Measurements from ENCODE around the gene NOBOX. TPM values are rescaled to one million over a fixed set of nuclear protein-coding genes. Genes with fewer than 3 reads are reported as not detected.

NOBOX gene
- polyA plus RNA-seq, 1 donor: not detected

GRCh38 chr7:144416341-144416740 lies 12.8 kb upstream of the NOBOX start:
- H3K9me3 ChIP-seq (ENCODE audit: control insufficient read depth, low read depth, low read length): peaks cover 6% of the 10 kb centered on the region
- no peaks in the 10 kb centered on the region for H3K27me3 ChIP-seq (ENCODE audit: control insufficient read depth, insufficient read depth, low read length)
- DNase-seq: no peak

GRCh38 chr7:144415858-144416257 lies 12.4 kb upstream of the NOBOX start:
- H3K4me3 ChIP-seq (ENCODE audit: low read length): no peak overlapping the region
- peaks cover 6% of the 10 kb centered on the region for H3K9me3 ChIP-seq (ENCODE audit: control insufficient read depth, low read depth, low read length)
- no peak overlapping the region for H3K27ac ChIP-seq (ENCODE audit: low read length)
- H3K27me3 ChIP-seq (ENCODE audit: control insufficient read depth, insufficient read depth, low read length): no peaks in the 10 kb centered on the region
- H3K4me1 ChIP-seq (ENCODE audit: control insufficient read depth, insufficient read depth, low read length): no peaks in the 10 kb centered on the region
- DNase-seq: no peak
- no peaks in the 10 kb centered on the region for H3K36me3 ChIP-seq (ENCODE audit: control insufficient read depth, insufficient read depth, low read length)

More at GRCh38 chr7:144416341-144416740, 12.8 kb upstream of the NOBOX start:
- Histone ChIP-seq H3K4me3 (ENCODE audit: low read length) (no peak overlapping the region), H3K27ac (ENCODE audit: low read length) (no peak overlapping the region), H3K36me3 (ENCODE audit: control insufficient read depth, insufficient read depth, low read length) (no peaks in the 10 kb centered on the region), H3K4me1 (ENCODE audit: control insufficient read depth, insufficient read depth, low read length) (no peaks in the 10 kb centered on the region)

GRCh38 chr7:144414815-144415214 lies 11.3 kb upstream of the NOBOX start:
- Histone ChIP-seq H3K4me1 (ENCODE audit: control insufficient read depth, insufficient read depth, low read length) (no peaks in the 10 kb centered on the region), H3K27ac (ENCODE audit: low read length) (no peak overlapping the region), H3K36me3 (ENCODE audit: control insufficient read depth, insufficient read depth, low read length) (no peaks in the 10 kb centered on the region), H3K4me3 (ENCODE audit: low read length) (no peak overlapping the region), H3K27me3 (ENCODE audit: control insufficient read depth, insufficient read depth, low read length) (no peaks in the 10 kb centered on the region), H3K9me3 (ENCODE audit: control insufficient read depth, low read depth, low read length) (peaks cover 6% of the 10 kb centered on the region)
- no peak for DNase-seq
- 60% methylated on average over 1 of the region's 3 CpGs for WGBS (ENCODE audit: insufficient coverage, low lambda C conversion rate)

DNA sequence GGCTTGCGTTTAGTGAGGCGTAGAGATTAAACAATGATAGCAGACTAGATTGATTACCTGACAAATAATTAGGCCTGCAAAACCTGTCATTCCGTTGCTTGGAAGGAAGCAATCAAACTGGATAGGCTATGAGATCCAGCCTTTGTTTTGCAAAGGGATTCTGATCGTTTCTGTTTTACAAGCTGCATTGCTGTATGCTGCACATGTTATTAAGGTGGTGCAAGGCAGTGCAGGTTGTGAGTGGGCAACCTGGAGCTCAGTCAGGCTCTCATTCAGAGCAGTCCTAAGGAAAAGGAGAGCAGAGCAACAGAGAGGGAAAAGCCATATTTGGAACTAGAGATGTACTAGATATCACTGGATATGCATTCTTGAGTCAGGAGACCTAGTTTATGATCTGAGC lies 6.9 kb upstream of the NOBOX start:
- no peak overlapping the region for H3K27ac ChIP-seq (ENCODE audit: low read length)
- no peak for DNase-seq
- no peaks in the 10 kb centered on the region for H3K9me3 ChIP-seq (ENCODE audit: control insufficient read depth, low read depth, low read length)
- WGBS (ENCODE audit: insufficient coverage, low lambda C conversion rate): no CpG with 5 or more reads among the region's 4 CpGs
- H3K36me3 ChIP-seq (ENCODE audit: control insufficient read depth, insufficient read depth, low read length): no peaks in the 10 kb centered on the region
- H3K27me3 ChIP-seq (ENCODE audit: control insufficient read depth, insufficient read depth, low read length): peaks cover 2% of the 10 kb centered on the region
- no peak overlapping the region for H3K4me3 ChIP-seq (ENCODE audit: low read length)
- H3K4me1 ChIP-seq (ENCODE audit: control insufficient read depth, insufficient read depth, low read length): peaks cover 2% of the 10 kb centered on the region

GRCh38 chr7:144408121-144408520 lies 4.6 kb upstream of the NOBOX start:
- Histone ChIP-seq H3K27ac (ENCODE audit: low read length) (no peak overlapping the region), H3K27me3 (ENCODE audit: control insufficient read depth, insufficient read depth, low read length) (peaks cover 2% of the 10 kb centered on the region), H3K9me3 (ENCODE audit: control insufficient read depth, low read depth, low read length) (no peaks in the 10 kb centered on the region), H3K36me3 (ENCODE audit: control insufficient read depth, insufficient read depth, low read length) (no peaks in the 10 kb centered on the region), H3K4me1 (ENCODE audit: control insufficient read depth, insufficient read depth, low read length) (peaks cover 6% of the 10 kb centered on the region), H3K4me3 (ENCODE audit: low read length) (no peak overlapping the region)
- WGBS (ENCODE audit: insufficient coverage, low lambda C conversion rate): 71% methylated on average over 1 of the region's 3 CpGs
- DNase-seq: no peak

DNA sequence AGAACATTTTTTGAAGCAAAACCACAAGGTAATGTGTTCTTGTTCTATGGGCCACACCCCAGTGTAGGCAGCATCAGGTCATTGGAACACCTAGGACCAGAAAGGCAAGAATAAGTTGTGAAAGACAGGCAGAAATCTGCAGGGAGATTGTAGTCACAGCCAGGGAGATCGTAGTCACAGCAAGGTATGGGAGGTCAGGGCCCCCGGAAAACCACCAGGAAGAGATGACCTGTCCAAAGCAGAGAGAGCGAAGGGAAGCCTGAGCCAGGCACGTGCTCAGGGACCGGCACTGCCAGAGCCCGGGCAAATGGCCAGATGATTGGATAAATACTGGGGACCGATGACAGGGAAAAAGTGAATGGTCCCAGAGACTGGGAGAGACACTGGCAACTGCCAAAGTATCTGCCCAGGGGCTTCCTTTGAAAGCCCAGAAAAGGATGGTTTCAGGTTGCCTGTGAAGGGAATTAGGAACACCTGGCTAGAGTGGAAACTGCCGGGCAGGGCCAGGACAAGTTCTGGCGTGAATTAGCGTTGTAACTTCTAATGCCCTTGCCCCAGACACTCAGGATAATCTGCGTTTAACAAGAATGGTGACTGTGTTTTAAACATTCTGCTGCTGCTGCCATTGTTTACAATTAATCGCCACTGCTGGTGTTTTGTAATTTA lies 3.9 kb upstream of the NOBOX start:
- Histone ChIP-seq H3K4me1 (ENCODE audit: control insufficient read depth, insufficient read depth, low read length) (peaks cover 6% of the 10 kb centered on the region), H3K27me3 (ENCODE audit: control insufficient read depth, insufficient read depth, low read length) (peaks cover 2% of the 10 kb centered on the region), H3K36me3 (ENCODE audit: control insufficient read depth, insufficient read depth, low read length) (no peaks in the 10 kb centered on the region), H3K9me3 (ENCODE audit: control insufficient read depth, low read depth, low read length) (no peaks in the 10 kb centered on the region), H3K27ac (ENCODE audit: low read length) (no peak overlapping the region), H3K4me3 (ENCODE audit: low read length) (no peak overlapping the region)
- WGBS (ENCODE audit: insufficient coverage, low lambda C conversion rate): 57% methylated on average over 1 of the region's 12 CpGs
- DNase-seq: no peak

GRCh38 chr7:144404946-144405345 lies 1.5 kb upstream of the NOBOX start:
- H3K9me3 ChIP-seq (ENCODE audit: control insufficient read depth, low read depth, low read length): no peaks in the 10 kb centered on the region
- H3K36me3 ChIP-seq (ENCODE audit: control insufficient read depth, insufficient read depth, low read length): no peaks in the 10 kb centered on the region
- H3K4me1 ChIP-seq (ENCODE audit: control insufficient read depth, insufficient read depth, low read length): peaks cover 6% of the 10 kb centered on the region
- peaks cover 2% of the 10 kb centered on the region for H3K27me3 ChIP-seq (ENCODE audit: control insufficient read depth, insufficient read depth, low read length)
- H3K27ac ChIP-seq (ENCODE audit: low read length): no peak overlapping the region
- peak in 1 of 2 donors; percentile 31 for DNase-seq
- no peak overlapping the region for H3K4me3 ChIP-seq (ENCODE audit: low read length)
- WGBS (ENCODE audit: insufficient coverage, low lambda C conversion rate): no CpG with 5 or more reads among the region's 4 CpGs

- no peaks in the 10 kb centered on the region for H3K27me3 ChIP-seq (ENCODE audit: control insufficient read depth, insufficient read depth, low read length)
- no peak overlapping the region for H3K4me3 ChIP-seq (ENCODE audit: low read length)
- no peak for DNase-seq
- WGBS (ENCODE audit: insufficient coverage, low lambda C conversion rate): no CpG with 5 or more reads among the region's 11 CpGs
- no peaks in the 10 kb centered on the region for H3K36me3 ChIP-seq (ENCODE audit: control insufficient read depth, insufficient read depth, low read length)
- no peak overlapping the region for H3K27ac ChIP-seq (ENCODE audit: low read length)
- H3K9me3 ChIP-seq (ENCODE audit: control insufficient read depth, low read depth, low read length): no peaks in the 10 kb centered on the region
- peaks cover 6% of the 10 kb centered on the region for H3K4me1 ChIP-seq (ENCODE audit: control insufficient read depth, insufficient read depth, low read length)
These were observed 391 bp downstream of the NOBOX start for GRCh38 chr7:144403102-144403501.

DNA sequence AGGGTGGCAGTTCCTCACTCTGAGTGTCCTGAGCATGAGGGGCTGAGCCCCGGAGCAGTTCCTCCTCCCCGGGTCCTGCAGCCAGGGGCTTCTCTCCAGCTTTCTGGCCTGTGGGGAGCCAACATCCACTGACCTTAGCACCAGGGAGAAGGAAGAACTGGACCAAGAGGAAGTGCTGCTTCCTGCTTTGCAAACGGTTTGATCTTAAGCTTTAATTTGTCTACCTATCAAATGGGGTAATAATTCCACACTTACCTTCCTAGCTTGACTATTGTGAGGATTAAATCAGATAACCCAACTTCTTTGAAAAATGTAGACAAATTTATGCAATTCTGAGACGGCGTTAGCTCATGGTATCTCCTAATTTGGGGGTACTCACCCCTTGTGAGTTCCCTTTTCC lies 2.0 kb downstream of the NOBOX start:
- no peak for DNase-seq
- Histone ChIP-seq H3K27me3 (ENCODE audit: control insufficient read depth, insufficient read depth, low read length) (no peaks in the 10 kb centered on the region), H3K4me1 (ENCODE audit: control insufficient read depth, insufficient read depth, low read length) (peaks cover 6% of the 10 kb centered on the region), H3K9me3 (ENCODE audit: control insufficient read depth, low read depth, low read length) (no peaks in the 10 kb centered on the region), H3K4me3 (ENCODE audit: low read length) (no peak overlapping the region), H3K27ac (ENCODE audit: low read length) (no peak overlapping the region), H3K36me3 (ENCODE audit: control insufficient read depth, insufficient read depth, low read length) (no peaks in the 10 kb centered on the region)
- no CpG with 5 or more reads among the region's 5 CpGs for WGBS (ENCODE audit: insufficient coverage, low lambda C conversion rate)

DNA sequence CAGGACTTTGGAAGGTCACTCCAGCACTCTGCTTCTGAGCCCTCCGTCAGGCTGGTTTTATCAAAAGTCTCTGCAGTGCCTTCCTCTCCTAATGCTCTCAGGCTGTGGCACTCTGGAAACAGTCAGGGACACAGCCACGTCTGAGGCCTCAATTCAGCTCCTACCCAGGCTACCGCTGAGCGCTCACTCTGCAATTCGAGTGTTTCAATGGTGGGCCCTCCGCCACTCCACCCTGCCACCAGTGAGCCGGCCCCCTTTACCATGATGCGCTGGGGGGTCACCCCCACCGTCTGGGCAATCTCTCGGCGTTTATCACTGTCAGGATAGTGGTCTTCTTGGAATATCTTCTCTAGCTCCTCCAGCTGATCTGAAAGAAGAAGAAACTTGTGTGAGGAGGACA lies 3.5 kb downstream of the NOBOX start:
- H3K4me1 ChIP-seq (ENCODE audit: control insufficient read depth, insufficient read depth, low read length): peaks cover under 1% of the 10 kb centered on the region
- no CpG with 5 or more reads among the region's 11 CpGs for WGBS (ENCODE audit: insufficient coverage, low lambda C conversion rate)
- no peak overlapping the region for H3K4me3 ChIP-seq (ENCODE audit: low read length)
- no peak overlapping the region for H3K27ac ChIP-seq (ENCODE audit: low read length)
- no peaks in the 10 kb centered on the region for H3K36me3 ChIP-seq (ENCODE audit: control insufficient read depth, insufficient read depth, low read length)
- no peaks in the 10 kb centered on the region for H3K9me3 ChIP-seq (ENCODE audit: control insufficient read depth, low read depth, low read length)
- no peaks in the 10 kb centered on the region for H3K27me3 ChIP-seq (ENCODE audit: control insufficient read depth, insufficient read depth, low read length)
- DNase-seq: no peak

DNA sequence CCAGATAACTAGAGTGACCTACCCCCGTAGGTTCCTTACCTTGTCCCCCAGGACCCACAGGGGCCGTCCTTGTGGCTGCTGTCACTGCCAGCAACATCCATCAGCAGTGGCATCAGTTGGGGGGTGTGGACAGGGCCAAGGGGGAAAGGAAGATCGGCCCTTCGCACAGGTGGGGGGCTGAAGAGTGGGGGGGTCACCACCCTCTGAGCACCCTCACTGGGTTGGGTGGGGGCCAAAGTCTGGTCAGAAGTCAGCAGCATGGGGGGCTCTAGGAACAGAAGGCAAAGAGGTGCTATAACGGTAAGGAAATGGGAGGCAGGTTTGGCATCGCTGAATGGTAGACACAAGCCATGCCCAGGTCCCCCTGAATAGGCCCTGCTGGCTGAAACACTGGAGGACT lies 4.6 kb downstream of the NOBOX start:
- WGBS (ENCODE audit: insufficient coverage, low lambda C conversion rate): no CpG with 5 or more reads among the region's 6 CpGs
- no peaks in the 10 kb centered on the region for H3K9me3 ChIP-seq (ENCODE audit: control insufficient read depth, low read depth, low read length)
- H3K27me3 ChIP-seq (ENCODE audit: control insufficient read depth, insufficient read depth, low read length): peaks cover under 1% of the 10 kb centered on the region
- no peaks in the 10 kb centered on the region for H3K4me1 ChIP-seq (ENCODE audit: control insufficient read depth, insufficient read depth, low read length)
- no peak for DNase-seq
- no peaks in the 10 kb centered on the region for H3K36me3 ChIP-seq (ENCODE audit: control insufficient read depth, insufficient read depth, low read length)
- no peak overlapping the region for H3K27ac ChIP-seq (ENCODE audit: low read length)
- no peak overlapping the region for H3K4me3 ChIP-seq (ENCODE audit: low read length)
